Astrocyte (in vitro differentiated cells and primary cell): ENCODE measurements around the gene ROR2.

ENCODE experiments used
- EZH2 ChIP-seq: IDR thresholded peaks from 2 replicates; pipeline ENCODE4 v1.6.1; 2012; ENCODE audit warnings: mild to moderate bottlenecking, low read length, inconsistent platforms; ENCODE audit not compliant: insufficient read depth
- TF ChIP-seq, protein P1 (sequence below): IDR thresholded peaks from 2 replicates; pipeline ENCODE4 v1.5.1; 2011; ENCODE audit warnings: low read depth, mild to moderate bottlenecking, inconsistent platforms, low read length, moderate library complexity; ENCODE audit not compliant: insufficient read depth

DNA sequence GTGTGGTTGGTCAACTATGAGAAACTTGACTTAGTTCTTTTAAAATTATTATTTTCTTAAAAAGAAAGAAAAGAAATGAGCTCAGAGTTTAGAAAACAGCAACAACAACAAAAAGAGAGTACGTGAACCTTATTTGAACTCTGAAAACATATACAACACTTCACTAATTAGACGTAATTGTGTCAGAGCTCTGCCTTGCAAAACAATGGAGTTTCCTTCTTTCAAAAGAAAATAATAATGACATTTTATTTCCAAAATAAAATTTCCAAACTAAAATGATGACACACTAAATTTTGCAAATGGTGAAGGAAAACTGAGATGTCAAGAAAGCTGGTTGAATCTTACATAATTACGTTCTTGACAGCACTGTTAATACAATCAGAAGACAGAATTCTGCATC, 15.4 kb downstream of the ROR2 start:
- TF ChIP-seq, protein P1, sequence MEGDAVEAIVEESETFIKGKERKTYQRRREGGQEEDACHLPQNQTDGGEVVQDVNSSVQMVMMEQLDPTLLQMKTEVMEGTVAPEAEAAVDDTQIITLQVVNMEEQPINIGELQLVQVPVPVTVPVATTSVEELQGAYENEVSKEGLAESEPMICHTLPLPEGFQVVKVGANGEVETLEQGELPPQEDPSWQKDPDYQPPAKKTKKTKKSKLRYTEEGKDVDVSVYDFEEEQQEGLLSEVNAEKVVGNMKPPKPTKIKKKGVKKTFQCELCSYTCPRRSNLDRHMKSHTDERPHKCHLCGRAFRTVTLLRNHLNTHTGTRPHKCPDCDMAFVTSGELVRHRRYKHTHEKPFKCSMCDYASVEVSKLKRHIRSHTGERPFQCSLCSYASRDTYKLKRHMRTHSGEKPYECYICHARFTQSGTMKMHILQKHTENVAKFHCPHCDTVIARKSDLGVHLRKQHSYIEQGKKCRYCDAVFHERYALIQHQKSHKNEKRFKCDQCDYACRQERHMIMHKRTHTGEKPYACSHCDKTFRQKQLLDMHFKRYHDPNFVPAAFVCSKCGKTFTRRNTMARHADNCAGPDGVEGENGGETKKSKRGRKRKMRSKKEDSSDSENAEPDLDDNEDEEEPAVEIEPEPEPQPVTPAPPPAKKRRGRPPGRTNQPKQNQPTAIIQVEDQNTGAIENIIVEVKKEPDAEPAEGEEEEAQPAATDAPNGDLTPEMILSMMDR = no peak
- TF ChIP-seq EZH2 = no peak
